ENCODE data around the gene TPSB2.
"Not testable (repeated sequence)": the region's sequence is repeated elsewhere in the genome, so short reads cannot be mapped to it uniquely, and the experiment has no call there.

TPSB2 gene

GRCh38 chr16:1240436-1240835 is 10.5 kb upstream of the TPSB2 start, which contains the start of gene TPSAB1:
Gene TPSAB1 (plus strand): TSS chr16:1240705. CDS start chr16:1240939, 234 bp downstream.
- not testable (repeated sequence) for DNase-seq

- not testable (repeated sequence) for DNase-seq
Observed at GRCh38 chr16:1239575-1239974, 9.6 kb upstream of the TPSB2 start.

DNA sequence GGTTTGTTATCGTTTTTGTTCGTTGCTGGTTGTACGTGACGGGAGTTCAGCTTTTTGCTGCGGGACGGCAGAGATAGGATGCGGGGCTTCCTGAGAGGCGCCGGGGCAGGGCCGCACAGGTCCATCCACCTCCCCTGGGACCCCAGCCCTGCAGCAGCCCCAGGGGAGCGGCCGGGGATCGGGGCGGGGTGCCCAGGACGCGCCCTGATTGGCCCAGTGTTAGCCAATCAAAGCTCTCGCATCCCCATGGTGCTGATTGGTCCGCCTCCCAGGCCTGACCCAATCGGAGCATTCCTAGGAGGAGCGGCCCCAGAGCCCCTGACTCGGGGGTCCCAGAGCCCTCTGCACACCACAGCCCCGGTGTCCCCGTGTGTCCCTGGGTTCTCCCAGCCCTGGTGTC is 8.9 kb upstream of the TPSB2 start:
- peak; percentile 1 for DNase-seq

- no peak for DNase-seq
Observed at GRCh38 chr16:1237990-1238389, 8.0 kb upstream of the TPSB2 start.

GRCh38 chr16:1236659-1237058 is 6.7 kb upstream of the TPSB2 start:
- DNase-seq: not testable (repeated sequence)

DNA sequence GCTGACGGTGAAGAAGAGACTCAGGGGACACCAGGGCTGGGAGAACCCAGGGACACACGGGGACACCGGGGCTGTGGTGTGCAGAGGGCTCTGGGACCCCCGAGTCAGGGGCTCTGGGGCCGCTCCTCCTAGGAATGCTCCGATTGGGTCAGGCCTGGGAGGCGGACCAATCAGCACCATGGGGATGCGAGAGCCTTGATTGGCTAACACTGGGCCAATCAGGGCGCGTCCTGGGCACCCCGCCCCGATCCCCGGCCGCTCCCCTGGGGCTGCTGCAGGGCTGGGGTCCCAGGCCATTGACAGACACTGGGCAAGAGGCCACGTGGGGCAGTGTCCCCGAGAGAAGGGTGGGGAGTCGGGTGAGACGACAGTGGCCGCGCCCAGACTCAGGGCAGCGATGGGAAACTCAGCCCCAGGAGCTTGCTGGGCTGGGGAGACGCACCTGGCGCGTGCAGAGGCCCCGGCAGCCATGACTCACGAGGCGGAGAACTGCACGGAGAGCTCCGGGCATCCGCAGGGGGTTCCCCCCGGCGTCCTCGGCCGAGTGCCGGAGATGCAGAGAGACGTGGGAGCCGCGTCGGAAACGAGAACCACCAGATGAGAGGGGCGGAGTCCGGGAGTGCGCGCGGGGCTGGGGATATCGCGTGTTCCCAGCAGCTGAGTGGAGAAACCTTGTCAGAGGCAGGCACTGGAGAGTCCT is 2.2 kb upstream of the TPSB2 start:
- DNase-seq: not testable (repeated sequence)

DNA sequence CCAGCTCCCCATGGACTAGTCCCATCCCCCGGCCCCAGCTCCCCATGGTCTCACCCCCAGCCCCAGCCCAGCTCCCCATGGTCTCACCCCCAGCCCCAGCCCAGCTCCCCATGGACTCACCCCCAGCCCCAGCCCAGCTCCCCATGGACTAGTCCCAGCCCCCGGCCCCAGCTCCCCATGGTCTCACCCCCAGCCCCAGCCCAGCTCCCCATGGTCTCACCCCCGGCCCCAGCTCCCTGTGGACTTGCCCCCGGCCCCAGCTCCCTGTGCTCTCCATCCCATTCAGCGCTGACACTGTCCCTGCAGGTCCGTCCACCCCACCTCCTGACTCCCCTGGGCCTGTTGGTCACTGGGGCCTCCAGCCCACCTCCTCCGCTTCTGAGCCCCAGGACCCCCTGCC is 1.3 kb upstream of the TPSB2 start:
- not testable (repeated sequence) for DNase-seq

- not testable (repeated sequence) for DNase-seq
Observed at GRCh38 chr16:1230471-1231212, 658 bp upstream of the TPSB2 start.

- DNase-seq: not testable (repeated sequence)
Observed at GRCh38 chr16:1229476-1229875, 508 bp downstream of the TPSB2 start.

DNA sequence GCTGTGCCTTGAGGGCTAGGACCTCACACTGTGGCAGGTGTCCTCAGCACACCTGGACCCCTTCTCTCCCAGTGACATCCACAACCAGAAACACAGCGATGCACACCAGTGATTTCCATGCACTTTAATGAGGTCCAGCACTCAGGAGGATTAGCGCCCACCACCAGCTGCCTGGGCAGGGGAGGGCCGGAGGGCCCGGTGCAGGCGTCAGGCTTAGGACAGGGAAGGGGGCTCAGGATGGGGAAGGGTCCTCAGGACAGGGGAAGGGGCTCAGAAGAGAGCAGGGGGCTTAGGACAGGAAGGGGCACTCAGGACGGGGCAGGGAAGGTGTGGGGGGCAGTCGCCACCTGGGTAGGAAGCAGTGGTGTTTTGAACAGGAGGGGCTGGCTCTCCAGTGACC is 1.8 kb downstream of the TPSB2 start:
- not testable (repeated sequence) for DNase-seq

GRCh38 chr16:1226692-1227091 is 3.3 kb downstream of the TPSB2 start:
- DNase-seq: not testable (repeated sequence)

- DNase-seq: not testable (repeated sequence)
Observed at GRCh38 chr16:1225728-1226311, 4.2 kb downstream of the TPSB2 start.

DNA sequence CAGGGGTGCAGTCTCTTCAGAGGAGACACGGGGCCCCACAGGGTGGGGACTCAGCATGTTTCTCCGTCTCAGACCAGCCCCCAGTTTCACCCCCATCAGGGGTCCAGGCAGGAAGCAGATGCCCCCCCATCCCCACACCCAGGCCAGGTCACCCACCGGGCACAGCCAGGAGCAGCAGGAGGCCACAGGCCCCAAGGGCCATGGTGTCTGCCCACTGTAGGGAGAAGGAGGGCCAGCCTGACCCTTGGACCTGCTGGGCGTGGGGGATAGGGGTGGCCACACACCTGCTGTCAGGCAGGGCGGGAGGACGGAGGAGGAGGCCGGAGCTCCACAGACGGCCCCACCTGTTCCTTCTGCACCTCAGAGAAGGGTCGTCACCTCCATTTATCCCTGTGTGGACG is 4.9 kb downstream of the TPSB2 start, which contains the start of gene TPSG1:
TPSG1 (minus strand) TSS at position 218 of the 401 bp plus-strand sequence; CDS start at position 202, 16 bp downstream.
- DNase-seq: no peak

DNA sequence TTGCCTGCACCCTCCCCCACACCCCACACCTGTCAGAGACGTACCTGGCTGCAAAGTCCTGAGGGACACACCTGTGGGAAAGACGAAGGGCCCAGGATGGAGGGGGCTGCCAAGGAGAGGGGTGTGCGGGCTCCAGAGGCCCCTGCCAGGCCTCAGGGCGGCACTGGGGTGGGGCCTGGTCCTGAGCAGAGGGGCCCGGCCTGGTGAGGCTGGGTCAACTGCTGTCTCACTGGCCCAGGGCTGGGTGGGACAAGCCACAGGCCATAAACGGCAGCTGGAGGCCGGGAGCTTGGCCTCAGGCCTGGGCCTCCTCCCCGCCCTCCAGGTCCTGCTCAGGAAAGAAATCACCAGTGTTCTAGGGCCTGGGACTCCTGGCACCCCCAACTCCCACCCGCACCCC is 5.4 kb downstream of the TPSB2 start:
- no peak for DNase-seq

DNA sequence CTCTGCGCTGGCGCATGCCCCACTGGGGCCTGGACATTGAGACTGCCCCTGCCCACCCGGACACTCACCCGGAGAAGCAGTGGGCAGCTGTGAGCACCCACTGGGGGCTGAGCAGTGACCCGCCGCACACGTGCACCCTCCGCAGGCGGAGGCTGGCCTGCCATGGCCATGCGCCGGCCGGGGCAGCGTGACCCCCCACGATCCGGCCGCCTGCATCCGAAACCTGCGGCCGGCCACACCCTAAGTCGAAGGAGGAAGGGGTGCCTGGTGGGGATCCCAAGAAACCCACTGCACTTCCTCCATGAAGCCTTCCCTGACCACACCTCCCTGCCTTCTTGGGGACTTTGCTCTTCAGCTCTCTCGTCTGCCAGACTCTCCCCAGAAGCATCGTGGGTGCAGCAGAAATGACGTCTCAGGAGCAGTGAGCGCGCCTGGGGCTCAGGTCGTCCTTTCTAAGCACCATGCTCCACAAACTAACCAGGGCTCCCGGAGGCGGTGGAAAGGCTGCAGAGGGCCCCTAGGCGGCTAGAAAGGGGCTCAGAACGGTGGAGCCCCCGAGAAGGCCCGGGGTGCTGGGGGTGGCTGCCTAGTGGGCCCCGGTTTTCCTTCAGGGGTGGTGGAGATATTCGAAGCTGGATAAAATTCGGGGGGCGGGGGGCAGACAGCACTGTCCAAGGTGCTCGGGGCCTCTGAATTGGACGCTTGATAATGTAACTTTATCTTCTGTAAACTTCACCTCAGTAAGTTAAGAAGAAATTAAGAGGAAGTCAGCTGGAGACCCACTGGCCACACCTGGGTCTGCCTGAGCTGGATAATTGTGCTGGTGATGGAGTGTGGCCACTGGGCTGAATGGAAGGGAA is 6.4 kb downstream of the TPSB2 start:
- DNase-seq: no peak

GRCh38 chr16:1222553-1223354 is 7.2 kb downstream of the TPSB2 start:
- DNase-seq: no peak

GRCh38 chr16:1221628-1222552 is 8.1 kb downstream of the TPSB2 start:
- no peak for DNase-seq

DNA sequence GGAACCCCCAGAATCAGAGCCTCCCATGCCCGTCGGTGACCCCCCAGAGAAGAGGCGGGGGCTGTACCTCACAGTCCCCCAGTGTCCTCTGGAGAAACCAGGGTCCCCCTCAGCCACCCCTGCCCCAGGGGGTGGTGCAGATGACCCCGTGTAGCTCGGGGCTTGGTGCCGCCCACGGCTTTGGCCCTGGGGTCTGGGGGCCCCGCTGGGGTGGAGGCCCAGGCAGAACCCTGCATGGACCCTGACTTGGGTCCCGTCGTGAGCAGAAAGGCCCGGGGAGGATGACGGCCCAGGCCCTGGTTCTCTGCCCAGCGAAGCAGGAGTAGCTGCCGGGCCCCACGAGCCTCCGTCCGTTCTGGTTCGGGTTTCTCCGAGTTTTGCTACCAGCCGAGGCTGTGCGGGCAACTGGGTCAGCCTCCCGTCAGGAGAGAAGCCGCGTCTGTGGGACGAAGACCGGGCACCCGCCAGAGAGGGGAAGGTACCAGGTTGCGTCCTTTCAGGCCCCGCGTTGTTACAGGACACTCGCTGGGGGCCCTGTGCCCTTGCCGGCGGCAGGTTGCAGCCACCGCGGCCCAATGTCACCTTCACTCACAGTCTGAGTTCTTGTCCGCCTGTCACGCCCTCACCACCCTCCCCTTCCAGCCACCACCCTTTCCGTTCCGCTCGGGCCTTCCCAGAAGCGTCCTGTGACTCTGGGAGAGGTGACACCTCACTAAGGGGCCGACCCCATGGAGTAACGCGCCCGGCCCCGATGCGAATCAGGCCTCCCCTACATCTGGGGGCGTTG is 8.9 kb downstream of the TPSB2 start:
- no peak for DNase-seq

DNA sequence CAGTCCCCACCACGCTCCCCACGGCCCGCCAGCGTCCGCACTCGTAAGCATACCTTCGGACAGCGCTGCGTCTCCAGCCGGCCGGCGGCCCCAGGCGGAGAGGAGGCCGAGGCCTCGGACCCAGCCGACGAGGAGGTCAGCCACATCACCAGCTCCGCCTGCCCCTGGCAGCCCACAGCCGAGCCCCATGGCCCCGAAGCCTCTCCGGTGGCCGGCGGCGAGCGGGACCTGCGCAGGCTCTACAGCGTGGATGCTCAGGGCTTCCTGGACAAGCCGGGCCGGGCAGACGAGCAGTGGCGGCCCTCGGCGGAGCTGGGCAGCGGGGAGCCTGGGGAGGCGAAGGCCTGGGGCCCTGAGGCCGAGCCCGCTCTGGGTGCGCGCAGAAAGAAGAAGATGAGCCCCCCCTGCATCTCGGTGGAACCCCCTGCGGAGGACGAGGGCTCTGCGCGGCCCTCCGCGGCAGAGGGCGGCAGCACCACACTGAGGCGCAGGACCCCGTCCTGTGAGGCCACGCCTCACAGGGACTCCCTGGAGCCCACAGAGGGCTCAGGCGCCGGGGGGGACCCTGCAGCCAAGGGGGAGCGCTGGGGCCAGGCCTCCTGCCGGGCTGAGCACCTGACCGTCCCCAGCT is 9.8 kb downstream of the TPSB2 start:
- no peak for DNase-seq
